ENCODE data around the gene TRDN.
"Not testable (repeated sequence)": the region's sequence is repeated elsewhere in the genome, so short reads cannot be mapped to it uniquely, and the experiment has no call there.

The TRDN gene

DNA sequence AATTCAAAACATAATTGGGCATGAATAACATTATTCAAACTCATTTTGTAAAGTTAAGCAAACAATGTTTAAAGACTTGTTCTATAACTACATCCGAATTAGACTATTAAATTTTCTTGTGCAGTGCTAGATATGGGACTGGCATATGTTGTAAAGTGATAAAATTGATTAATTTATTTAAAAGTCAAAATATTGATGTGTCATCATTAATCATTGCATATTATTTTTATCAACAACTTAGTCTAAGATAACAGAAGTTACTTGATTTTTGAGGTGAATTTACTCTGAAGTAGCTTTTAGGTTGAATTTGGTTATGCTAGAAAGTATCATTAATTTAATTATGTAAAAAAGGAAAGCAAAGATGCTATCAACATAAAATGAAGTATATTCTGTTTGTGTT lies 396.1 kb downstream of the TRDN start:
- no peak for DNase-seq

DNA sequence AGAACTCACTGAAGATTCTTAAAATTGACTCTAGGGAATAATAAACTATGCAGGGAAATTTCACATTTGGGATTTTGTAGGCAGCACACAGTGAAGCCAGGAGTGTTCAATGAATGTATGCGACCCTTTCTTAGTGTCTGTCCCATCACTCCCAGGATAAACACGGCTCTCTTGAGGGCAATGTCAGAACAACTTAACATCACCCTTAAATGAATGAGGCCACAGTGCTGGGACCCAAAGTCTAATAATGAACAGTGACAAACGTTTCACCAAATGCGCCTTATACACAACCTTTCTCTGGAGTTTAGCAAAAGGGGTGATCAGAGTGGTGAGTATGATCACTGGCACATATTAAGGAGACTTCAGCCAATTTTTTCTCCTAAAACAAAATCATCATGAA lies 403.4 kb downstream of the TRDN start:
- no peak for DNase-seq

DNA sequence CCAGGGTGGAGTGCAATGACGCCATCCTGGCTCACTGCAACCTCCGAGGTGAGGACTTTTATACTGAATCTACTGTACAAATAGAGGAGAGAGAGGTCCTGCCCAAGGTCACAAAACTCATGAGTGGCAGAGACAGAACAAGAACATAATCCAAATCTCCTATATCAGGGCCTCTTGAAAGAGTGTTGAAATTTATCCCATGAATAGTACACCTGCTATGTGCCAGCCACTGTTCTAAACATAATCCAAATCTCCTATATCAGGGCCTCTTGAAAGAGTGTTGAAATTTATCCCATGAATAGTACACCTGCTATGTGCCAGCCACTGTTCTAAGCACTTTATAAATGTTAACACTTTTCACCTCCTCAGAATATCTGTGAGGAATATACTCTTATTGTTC lies 409.0 kb downstream of the TRDN start:
- DNase-seq: not testable (repeated sequence)

DNA sequence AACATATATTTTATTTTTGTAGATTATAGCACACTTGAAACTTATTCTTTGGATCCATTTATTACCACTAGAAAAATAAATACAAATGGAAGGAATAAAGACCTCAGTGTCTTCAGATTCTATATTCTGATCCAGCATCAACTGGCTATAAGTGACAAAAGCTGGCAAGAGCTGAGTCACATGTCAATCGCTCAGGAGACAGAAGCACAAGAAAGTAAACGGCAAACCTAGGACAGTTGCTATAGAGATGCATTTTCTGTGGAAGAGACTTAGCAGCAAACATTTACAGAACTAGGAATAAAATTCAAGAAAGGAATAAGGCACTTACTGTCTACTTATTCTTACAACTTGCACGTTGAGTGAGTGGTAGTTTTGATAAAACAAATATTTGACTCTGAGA lies 410.4 kb downstream of the TRDN start:
- DNase-seq: no peak

DNA sequence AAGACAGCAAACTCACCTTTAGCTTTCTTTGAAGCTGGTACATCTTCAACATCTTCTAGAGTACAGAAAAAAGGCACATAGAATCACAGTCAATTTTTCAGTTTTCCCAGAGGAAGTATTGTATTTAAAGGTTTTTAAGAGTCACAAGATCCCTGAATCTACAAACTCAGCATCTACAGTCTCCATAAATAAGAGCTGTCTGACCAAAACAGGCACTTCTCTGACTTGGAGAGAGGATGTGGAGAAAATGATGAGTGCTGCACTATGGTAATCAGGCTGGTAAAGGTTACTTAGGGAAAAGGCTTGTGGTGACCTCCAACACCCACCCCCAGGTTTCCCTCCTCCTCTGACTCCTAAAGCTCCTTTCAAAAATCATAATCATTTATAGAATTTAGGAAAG lies 412.7 kb downstream of the TRDN start:
- DNase-seq: no peak

DNA sequence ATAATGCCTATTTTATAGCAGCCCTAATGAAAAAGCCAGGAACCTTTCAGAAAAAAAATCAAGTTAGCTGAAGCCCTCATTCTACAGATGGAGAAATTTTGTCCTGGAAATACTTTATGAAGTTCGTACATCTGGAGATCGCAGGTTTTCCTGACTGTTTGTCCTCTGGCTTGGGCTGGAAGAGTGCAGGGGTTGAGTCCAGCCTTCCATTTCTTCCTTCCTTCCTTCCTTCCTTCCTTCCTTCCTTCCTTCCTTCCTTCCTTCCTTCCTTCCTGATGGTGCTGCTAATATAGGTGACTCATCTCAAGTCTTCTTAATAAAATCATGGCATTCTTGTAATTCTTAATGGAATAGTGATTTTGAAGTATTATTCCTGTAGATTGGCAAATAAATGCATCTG lies 413.3 kb downstream of the TRDN start:
- DNase-seq: no peak

DNA sequence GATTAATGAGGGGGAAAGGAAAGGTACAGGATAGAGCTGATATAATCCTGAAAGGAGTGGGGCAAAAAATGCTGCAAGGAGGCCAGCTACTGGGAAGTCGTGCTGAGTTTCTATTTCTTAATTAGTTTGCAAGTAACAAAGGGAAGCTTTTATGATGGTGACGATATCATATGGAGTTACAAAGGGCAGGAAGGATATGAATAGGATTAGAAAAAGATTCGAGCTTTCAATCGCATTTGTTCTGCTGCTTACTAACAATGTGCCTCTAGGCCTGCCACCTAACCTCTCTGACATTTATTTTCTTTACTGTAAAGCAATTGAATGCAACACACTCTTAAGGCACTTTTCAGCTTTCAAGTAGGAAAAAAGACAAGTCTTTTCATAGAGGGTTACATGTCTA lies 421.5 kb downstream of the TRDN start:
- no peak for DNase-seq

DNA sequence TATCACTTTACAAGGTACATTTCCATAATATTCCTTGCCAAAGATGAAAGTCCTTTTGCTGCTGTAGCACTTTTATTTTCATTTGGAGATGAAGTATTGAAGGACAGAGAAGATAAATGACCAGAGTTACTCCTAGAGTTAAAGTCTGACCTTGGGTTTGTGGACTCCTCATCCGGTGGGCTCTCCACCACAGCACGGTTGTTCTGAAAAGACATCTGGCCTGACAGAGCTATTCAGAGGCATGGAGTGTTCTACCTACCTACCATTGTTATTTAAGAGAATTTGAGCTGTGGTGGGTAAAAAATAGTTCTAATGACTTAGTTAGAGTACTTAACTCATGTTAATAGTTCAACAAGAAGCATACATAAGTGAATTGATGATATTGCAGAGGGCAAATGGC lies 422.3 kb downstream of the TRDN start:
- no peak for DNase-seq

DNA sequence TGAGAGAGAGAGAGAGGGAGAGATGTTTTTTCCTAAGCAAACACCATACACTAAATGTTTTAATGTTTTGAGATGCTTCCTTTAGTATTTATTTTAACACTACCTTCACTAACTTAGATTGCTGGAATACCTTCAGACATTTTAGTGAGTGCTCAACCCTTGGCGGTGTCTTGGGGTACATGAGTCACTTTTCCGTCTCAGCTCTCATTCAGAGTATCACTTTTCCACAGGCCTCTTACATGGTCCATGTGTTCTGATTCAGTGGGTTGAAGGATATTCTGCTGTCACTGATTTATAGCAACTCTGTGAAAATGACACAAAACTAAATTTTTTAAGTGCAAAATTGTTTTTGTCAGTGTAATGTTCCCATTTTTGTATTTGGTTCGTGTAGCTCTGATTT lies 422.8 kb downstream of the TRDN start:
- DNase-seq: no peak

DNA sequence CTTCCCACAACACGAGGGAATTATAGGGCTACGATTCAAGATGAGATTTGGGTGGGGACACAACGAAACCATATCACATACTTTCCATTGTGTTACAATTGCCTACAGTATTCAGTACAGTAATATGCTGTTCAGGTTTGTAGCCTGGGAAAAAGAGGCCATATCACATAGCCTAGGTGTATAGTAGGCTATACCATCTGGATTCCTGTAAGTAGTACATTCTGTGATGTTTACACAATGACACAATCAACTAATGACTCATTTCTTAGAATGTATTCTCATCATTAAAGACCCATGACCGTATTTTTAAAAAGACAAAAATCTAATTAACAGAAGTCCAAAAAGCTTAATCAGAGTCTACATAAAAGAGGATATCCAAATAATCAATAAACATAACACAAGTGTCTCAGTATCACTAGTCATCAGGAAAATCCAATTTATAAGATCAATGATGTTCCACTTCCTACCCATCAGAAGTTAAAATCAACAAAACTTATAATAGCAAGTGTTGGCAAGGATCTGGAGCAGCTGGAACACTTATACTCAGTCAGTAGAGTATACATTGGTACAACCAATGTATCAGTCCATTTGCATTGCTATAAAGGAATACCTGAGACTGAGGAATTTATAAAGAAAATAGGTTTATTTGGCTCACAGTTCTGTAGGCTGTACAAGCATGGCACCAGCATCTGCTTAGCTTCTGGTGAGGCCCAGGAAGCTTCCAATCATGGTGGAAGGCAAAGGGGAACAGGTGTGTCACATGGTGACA lies 424.8 kb downstream of the TRDN start:
- DNase-seq: no peak

DNA sequence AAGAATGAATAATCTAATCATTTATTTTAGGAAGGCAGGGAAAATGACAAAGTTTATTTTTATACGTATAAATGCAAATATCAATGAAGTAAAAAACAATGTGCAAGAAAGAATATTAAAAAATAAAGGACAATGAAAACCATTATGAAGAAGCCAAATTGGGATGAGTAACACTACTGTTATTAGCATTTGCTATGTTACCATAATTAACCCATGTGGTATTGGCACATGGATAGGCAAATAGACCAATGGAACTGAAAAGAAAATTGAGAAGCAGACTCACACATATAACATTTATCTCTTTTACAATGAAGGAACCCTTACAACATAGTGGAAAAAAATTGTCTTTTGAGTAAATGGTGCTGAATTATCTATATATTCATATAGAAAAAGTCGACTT lies 426.1 kb downstream of the TRDN start:
- DNase-seq: no peak

DNA sequence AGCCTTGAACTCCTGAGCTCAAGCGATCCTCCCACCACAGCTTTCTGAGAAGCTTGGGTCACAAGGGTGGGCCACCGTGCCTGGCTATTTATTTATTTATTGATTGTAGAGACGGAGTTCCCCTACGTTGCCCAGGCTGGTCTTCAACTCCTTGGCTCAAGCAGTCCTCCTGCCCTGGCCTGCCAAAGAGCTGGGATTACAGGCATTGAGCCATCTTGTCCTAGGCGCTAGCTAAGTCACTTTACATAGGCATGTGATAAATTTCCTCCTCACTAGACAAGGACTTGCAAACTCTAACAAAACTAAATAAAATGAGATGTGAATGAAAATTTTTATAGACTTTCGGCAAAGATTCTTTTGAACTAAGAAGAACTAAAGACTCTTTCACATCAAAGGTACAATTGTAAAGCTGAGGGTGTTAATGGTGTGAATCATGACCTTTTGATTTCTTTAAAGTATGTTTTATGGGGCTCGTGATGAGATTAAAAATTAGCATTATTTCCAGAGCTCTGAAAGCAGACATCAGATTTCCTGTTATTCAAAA lies 428.7 kb downstream of the TRDN start:
- no peak for DNase-seq

DNA sequence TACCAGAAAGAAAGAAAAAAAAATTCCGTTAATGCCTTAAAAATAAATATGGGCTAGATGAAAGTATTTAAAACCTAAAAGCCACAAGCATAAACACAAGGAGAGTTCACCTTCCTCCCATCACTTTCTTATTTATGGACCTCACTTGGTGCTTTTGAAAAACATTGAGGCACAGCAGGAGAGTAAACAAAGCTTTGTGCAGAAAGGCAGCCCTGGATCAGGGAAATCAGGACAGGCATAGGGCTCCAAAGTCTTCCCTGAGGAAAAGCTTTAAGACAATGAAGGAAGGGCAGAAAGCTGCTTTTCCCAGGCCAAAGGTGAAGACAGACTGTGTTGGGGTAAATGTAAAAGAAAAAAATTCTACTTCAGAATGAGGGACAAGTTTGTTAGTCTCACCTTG lies 432.8 kb downstream of the TRDN start:
- DNase-seq: no peak

DNA sequence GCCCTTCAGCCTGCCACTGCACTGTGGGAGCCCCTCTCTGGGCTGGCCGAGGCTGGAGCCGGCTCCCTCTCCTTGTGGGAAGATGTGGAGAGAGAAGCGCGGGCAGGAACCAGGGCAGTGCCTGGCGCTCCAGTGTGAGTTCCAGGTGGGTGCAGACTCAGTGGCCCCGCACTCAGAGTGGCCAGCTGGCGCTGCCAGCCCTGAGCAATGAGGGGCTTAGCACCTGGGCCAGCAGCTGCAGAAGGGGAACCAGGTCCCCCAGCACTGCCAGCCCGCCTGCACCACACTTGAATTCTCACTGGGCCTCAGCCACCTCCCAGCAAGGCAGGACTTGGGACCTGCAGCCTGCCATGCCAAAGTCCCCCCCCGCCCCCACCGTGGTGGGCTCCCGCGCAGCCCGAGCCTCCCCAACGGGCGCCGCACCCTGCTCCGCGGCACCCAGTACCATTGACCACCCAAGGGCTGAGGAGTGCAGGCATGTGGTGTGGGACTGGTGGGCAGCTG lies 434.8 kb downstream of the TRDN start:
- no peak for DNase-seq

DNA sequence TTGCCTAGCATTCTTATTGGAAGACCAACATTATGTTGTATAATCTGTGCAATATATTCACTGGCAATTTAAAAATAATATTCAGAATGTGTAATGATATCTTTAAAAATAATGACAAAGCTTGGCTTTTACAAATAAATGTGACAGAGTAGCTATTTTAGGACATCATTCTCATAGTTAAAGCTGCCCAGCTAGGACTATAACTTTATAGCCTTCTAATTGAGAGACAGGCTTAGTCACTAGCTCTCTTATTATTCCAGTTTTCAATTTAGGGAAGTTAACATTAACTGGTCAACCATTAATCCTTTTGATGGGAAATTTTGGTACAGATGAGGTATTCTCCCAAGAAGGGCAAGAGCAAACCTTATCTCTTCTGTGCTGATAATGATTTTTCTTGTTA lies 443.5 kb downstream of the TRDN start:
- no peak for DNase-seq

DNA sequence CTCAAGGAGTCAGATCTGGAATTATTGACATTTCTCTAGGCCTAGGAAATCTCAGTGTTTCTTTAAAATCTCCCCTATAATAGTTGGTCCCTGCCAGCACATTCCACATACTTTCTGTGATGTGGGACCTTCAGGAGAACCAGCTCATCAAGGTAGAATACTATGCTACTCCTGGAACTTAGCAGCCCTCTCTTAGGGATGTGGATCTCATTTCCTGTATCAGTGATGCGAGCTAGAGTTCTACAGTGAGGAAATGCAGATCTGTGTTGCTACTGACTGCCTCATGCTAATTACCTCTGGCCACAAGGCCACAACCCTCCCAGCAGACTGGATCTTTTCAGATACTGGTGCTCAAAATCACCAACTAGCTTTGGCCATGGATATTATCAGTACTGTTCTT lies 446.9 kb downstream of the TRDN start:
- no peak for DNase-seq

DNA sequence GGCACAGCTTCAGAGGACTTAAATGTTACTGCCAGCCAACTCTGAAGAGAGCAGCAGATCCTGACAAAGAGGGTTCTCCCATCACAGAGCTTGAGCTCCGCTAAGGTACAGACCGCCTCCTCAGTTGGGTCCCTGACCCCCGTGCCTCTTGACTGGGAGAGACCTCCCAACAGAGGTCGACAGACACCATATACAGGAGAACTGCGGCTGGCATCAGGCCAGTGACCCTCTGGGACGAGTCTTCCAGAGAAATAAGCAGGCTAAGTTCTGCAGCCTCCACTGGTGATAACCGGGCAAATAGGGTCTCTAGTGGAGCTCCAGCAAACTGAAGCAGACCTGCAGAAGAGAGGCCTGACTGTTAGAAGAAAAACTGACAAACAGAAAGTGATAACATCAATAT lies 453.8 kb downstream of the TRDN start:
- DNase-seq: no peak

DNA sequence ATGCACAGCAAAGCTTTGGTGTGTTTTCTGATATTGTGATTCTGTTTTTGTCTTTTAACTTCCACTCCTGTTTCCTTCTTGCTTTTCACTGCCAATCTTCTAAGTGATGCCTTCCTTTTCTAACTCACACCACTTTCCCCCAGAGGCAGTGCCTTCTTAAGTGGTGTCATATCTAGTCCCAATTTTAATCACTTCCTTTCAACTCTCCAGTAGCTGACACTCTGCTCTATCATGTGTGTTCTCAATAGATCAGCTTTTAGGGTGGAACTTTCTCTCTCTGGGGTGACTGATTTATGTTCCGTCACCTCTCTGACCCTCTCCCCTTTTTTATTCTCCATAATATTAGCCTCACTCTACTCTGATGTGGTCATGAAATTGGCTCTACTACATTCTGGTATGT lies 460.0 kb downstream of the TRDN start:
- no peak for DNase-seq

DNA sequence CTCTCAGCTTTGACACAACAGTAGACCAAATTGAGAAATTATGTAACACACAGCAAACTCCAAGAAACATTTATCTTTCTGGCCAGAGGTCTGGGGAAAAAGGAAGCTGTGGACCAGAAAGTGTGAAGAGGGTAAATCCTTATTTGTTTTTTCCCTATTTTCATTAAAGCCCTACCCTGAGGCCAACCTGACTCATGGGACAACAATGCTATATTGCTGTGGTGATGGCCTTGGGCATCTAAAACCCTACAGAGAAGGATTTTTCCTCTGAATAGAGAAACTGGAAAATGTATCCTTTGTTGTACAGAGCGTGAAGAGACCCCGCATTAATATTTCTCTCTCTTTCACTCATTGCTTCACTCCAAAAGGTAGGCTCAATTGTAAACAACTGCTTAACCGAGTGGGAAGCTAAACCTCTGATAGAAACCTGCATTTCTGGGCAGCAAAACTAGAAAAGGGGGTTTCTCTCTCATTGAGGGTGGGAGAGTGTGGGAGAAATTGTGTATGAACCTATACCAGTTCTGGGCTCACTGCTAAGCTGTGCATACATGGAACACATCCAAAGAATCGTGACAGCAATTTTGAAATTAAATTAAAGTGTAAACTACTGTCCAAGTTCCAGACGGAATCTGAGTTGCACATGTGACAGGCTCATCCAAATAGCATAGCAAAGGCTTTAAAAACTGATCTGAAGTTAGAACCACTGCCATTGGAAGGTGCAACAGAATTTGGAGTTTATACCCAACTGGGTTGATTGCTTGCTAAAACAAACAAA lies 465.2 kb downstream of the TRDN start:
- no peak for DNase-seq

DNA sequence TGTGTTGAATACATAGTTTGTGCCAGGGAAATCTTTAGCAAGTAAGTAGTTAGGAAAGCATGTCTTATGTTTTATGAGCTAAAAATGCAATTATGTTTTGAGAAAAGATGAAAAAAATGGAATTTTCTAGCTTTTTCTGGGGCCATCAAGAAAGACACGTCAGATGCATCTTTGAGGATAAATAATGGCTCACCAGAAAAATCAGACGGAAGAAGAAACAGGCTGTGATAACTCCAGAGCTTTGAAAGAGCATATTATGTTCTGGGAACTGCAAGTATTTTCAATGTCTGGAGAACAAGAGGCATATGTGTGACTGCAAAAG lies 467.0 kb downstream of the TRDN start:
- no peak for DNase-seq

DNA sequence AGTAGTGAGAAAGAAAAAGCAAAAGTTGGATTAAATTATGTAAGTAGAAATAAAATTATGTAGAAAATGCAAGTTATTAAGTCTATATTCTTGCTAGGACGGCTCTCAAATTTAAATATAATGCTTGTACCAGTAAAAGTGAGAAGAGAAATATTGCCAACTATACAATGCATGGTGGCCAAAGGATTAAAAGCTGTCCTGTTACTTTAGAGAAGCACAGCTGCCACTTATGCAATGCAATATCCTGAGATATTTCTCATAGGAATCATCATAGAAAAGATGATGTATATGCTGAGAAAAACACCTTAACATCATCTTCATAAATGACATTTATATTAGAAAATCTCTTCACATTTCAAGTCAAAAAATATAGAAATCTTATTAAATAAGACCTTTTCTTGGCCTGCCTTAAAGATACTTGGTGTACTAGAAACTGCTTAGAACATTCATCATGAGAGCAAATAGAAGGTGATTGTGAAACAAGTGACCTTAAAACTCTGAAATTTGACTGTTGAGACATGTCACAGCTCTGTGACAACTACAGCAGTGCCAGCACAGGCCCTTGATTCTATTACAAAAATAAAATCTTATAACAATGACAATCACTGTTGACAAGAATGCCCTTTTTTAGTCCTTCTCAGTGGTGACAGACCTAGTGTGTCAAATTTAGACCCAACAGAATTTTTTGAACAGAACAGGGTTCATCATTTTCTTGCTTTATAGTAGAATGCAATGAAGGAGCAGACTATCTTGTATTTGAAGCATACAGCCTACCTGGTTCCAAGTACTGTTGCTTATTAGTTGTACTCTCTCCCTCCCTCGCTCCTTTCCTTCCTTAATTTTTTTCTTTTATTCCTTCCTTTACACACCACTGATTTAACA lies 467.6 kb downstream of the TRDN start:
- DNase-seq: no peak

DNA sequence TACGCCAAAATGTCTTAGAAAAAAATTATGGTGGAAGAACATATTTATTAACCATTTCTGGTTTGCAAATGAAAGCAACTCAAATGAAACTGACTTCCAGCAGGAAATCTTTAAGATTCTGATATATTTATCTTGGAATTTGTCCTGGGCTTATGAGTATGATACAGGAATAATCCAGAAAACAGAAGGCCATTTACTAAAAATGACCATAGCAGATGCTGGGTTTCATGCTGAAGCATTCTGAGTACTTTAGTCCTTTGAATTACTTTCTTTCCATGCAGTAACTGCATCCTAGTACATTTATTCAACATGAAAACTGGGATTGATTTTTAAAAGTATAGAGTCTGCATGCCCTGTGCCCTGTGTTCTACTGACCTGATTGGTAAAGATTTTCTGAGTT lies 468.3 kb downstream of the TRDN start:
- DNase-seq: no peak

Measured in stimulated activated naive CD4-positive, alpha-beta T cell treated with Interleukin-2 at 50 U/mL for 16 hours (primary cell).